ENCODE data around the gene EHHADH.
A peak's percentile ranks its signal among the peaks of the same experiment; 100 is the strongest.

Gene EHHADH

GRCh38 chr3:185197068-185197467 is 56.8 kb downstream of the EHHADH start:
- no peak for DNase-seq (ENCODE audit: low spot score)

DNA sequence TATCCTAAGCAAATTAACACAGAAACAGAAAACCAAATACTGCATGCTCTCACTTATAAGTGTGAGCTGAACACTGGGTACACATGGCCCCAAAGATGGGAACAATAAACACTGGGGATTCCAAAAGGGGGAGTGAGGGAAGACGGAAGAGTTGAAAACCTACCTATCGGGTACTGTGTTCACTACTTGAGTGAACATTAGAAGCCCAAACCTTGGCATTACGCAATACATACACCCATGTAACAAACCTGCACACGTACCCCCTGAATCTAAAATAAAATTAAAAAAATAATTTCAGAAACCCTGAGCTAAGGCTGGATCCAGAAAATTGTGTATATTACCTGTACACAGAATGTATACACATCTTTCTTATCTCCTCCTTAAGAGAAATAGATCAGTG is 58.2 kb downstream of the EHHADH start:
- no peak for DNase-seq (ENCODE audit: low spot score)

GRCh38 chr3:185188816-185189215 is 65.0 kb downstream of the EHHADH start:
- DNase-seq (ENCODE audit: low spot score): no peak

DNA sequence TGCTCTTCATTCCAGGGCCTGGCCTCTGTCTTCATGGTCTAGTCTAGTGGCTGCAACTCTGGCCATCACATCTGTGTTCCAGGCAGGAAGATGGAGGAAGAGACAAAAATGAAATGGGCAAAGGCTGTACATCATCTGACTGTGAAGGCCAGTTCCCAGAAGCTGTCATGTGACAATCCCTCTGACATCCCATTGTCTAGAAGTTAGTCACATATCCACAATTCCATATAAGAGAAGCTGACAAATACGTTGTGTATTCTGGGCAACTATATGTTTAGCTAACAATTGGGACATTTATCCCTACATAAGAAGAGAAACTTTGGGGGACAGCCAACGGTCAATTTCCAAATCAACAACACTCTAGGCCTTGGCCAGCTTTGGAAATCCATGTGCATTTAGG is 66.5 kb downstream of the EHHADH start:
- no peak for DNase-seq (ENCODE audit: low spot score)

DNA sequence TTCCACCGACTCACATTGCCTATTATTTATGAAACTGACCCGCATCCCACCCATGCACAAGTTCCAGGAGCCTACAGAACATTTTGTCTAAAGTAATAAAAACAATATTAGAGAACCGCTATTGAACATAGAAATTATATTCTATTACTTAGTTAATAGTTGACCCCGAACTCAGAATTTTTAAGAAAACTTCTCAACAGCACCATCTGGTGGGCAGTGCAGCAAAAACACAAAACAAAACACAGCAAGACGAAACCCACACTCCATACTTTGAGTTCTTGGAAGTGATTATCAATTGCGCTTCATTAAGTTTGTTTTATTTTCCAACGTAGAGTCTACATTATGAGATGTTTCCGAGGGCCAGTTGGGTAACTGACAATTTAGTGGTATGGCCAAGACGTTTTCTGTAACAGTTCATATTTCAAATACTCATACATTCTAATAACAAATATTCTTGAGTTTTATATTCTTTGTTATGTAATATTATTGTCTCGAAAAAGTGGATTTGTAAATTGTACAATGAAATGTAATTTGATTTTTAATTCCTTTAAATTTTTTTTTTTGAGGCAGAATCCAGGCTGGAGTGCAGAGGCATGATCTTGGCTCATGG is 77.0 kb downstream of the EHHADH start:
- peak; percentile 54 for DNase-seq (ENCODE audit: low spot score)

GRCh38 chr3:185175370-185175987 is 78.4 kb downstream of the EHHADH start:
- peak; percentile 92 for DNase-seq (ENCODE audit: low spot score)

GRCh38 chr3:185172086-185173049 is 81.5 kb downstream of the EHHADH start:
- DNase-seq (ENCODE audit: low spot score): peak; percentile 54

- DNase-seq (ENCODE audit: low spot score): no peak
These were observed 89.2 kb downstream of the EHHADH start for GRCh38 chr3:185164428-185165217.

DNA sequence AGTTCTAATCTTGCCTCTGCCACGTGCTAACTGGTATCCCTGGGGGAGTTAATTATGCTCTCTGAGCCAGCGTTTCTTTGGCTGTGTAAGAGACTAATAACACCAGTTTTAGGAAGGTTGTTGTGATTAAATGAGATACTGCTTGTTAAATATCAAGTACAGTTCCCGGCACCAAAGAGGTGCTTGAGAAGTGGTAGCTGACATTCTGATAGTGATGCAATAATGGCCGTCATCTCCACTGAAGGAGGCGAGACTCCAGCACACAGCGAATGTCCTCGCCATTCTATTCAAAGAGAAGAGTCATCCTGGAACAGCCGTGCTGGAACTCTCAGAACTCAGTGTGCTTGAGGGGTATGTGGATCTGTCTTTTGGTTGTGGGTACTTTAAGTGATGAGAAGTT is 91.2 kb downstream of the EHHADH start:
- DNase-seq (ENCODE audit: low spot score): no peak

DNA sequence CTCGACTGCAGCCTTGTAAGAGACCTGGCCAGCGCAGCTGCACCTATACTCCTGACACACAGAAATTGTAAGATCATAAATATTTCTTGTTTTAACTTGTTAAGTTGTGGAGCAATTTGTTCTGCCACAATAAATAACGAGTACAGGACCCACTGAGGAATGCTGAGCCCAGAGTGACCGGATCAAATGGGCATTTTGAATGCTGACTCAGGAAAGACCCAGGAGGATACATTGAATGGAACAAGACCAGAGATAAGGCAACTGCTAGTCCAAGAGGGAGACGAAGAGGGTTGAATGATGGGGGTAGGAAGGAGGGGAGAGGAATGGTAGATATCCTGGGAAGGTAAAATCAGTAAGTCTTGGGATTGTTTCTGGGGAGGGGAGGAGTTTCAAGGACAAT is 92.1 kb downstream of the EHHADH start:
- no peak for DNase-seq (ENCODE audit: low spot score)

DNA sequence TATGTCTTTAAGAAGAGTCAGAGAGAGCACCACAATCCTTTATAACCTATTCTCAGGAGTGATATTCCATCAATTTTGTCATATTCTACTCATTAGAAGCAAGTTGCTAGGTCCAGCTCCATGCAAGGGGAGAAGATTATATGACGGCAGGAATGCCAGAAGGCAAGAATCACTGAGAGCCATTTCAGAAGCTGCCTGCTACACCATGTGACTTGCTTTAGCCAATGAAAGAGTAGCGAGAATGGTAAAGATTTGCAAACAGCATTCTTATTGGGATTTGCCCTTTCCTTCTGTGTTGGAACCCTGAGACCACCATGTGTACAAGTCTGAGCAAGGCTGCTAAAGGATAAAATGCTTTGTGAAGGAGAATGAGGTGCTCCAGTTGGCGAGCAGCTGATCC is 96.5 kb downstream of the EHHADH start:
- no peak for DNase-seq (ENCODE audit: low spot score)

DNA sequence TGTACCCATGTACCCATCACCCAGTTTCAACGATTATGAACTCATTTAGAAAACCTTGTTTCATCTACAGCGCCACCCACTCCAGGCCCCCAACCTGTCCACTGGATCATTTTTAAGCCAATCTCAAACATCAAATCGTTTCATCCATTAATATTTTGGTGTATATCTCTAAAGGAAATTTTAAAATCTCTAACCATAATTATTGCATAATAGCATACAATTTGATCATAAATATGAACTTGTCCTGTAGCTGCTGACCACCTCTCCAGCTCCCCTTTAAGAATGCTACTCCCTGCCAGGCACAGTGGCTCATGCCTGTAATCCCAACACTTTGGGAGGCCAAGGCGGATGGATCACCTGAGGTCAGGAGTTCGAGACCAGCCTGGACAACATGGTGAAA is 98.2 kb downstream of the EHHADH start:
- no peak for DNase-seq (ENCODE audit: low spot score)

GRCh38 chr3:185153861-185154629 is 99.8 kb downstream of the EHHADH start:
- peak; percentile 72 for DNase-seq (ENCODE audit: low spot score)

DNA sequence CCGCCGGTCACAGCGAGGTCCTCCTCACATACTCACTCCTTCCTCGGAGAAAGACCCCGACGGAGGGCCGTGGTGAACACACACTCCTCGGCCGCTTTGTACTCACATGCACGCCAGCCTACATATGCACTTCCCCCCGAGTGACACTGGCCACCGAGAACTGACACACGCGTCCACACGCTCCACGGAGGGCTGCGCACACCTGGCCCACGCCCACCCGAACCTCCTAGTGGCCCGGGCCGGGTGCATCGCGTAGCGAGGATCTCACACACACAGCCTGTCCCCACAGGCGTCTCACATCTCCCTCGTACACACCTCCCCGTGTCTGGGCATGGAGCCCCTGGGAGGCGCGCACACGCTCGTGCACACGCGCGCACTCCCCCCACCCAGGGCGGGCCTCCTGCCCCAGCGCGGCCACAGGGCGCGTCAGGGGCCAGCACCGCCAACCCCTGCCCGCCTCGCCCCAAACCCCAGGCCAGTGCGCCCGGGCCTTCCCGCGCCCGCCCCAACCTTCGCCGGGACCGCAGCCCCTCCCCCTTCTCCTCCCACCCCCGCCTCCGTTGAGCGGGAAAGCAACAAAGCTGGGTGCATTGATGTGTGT is 100.6 kb downstream of the EHHADH start:
- no peak for DNase-seq (ENCODE audit: low spot score)

DNA sequence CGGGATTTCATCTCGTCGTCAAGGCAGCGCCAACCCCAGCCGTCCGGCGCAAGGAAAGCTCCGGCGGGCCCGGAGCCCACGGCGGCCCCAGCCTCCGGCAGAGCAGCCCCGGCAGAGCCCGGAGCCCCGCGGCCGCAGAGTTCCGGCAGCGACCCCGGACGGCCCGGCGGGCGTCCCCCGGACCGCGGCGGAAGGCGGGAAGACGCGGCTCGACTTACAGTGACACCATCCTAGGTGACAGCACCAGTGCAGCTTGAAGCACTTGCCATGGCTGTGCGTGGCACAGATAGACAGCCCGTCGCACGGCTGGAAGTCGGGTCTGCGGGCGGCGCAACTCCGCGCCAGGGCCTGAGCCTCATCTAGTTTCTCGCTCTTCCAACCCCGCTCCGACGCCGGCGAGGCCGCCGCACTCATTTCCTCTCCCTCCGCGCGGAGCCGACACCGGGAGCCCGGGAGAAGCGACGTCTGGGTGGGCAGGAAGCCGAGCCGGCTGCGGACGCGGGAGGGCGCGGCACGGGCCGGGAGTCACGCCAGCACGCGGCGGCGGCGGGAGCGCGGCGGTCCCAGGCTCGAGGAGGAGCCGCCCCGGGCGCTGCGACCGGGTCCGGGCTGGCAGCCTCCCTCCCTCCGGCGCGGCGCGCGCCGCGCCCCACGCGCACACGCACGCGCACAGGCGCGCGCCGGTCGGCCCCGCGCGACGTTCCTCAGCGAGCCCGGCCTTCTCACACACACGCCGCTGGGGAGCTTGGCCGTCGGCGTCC is 101.3 kb downstream of the EHHADH start, which contains the start of gene C3orf70:
Gene C3orf70 (minus strand): TSS at position 651 of the 761 bp plus-strand sequence. CDS start 237 bp downstream, at position 414.
- peak; percentile 64 for DNase-seq (ENCODE audit: low spot score)

DNA sequence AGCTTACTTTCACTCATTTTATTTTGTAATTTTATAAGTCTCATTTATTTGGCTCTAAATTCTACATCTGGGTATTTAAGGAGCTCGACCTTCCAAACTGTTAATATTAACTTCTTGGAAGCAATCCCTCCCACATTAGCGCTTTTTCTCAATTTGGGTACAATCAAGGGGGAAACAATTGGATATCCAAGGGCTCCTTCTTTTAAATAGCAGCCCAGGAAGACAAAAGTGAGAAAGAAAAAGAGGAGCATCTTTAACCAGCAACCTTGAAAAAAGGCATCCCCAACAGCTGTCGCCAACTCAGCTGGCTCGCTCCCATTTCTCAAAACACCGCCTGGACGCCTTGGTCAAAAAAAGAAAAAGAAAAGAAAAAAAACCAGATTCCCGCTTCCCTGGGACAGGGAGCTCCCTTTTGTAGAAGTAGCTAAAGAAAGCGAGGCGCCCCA is 101.9 kb downstream of the EHHADH start:
- DNase-seq (ENCODE audit: low spot score): no peak

DNA sequence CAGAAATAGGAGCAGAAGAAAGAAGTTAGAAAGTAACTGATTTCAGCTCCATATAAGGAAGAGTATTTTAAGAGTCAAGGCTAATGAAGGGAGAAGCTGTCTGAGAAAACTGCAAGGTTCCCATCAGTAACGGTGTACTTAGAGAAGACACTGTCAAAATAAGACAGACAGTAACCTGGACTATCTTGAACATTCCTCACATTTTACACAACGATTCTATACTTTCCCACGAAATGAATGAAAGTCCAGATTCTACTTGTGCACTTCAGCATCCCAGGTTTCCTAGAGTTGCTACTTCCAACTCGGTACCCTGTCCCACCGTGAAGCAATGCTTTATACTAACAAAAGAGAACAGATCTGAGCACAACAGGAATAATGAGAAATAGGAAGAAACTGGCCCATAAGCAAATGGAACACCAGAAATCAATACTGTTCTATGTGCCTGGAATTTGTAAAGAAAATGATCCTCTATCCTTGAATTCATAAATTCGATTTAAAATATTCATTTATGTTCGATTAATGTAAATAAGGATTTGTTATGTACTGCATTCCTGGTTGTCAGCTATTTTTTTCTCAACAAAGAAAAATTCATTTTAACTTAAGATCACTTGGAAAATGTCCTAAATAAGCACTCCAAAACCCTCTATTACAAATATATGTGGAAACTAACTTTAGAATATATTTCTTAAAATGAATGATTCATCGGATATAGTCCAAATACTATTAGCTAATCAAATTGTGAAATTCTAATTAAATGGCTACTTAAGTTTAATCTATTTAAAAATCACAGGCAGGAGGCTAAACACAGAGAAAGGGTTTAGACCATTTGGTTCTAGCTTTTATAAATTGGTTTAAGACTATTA is 102.5 kb downstream of the EHHADH start:
- no peak for DNase-seq (ENCODE audit: low spot score)

GRCh38 chr3:185150561-185150960 is 103.3 kb downstream of the EHHADH start:
- DNase-seq (ENCODE audit: low spot score): no peak

GRCh38 chr3:185149591-185149990 is 104.3 kb downstream of the EHHADH start:
- peak; percentile 56 for DNase-seq (ENCODE audit: low spot score)

All from Ammon's horn (tissue), 1 donor.